MM.1S (cell line): ENCODE data around the gene ANAPC5.

Experiments used
- DNase-seq: peaks from one replicate; pipeline ENCODE4 v3.0.0-alpha.2; 2015
- H2AFZ ChIP-seq: fragments of 300-600 bp; sonication (generic); 2 replicates; pipeline ENCODE4 v1.6.0; 2016; ENCODE audit warnings: antibody characterized with exemption, low read length
- H3F3A ChIP-seq: fragments of 300-600 bp; sonication (generic); 2 replicates; pipeline ENCODE4 v1.6.1; 2016; ENCODE audit warnings: mild to moderate bottlenecking, antibody characterized with exemption, low read length, moderate library complexity, mixed read lengths; ENCODE audit not compliant: insufficient read depth
- H3K27ac ChIP-seq: fragments of 300-600 bp; sonication (generic); 2 replicates; pipeline ENCODE4 v1.5.1; 2016; ENCODE audit warnings: mild to moderate bottlenecking, low read length
- H3K27me3 ChIP-seq: fragments of 300-600 bp; sonication (generic); replicated peaks from 2 replicates; pipeline ENCODE4 v1.6.0; 2016; ENCODE audit warnings: low read length; ENCODE audit not compliant: insufficient read depth
- H3K36me3 ChIP-seq: fragments of 300-600 bp; sonication (generic); replicated peaks from 2 replicates; pipeline ENCODE4 v1.6.1; 2016; ENCODE audit warnings: mild to moderate bottlenecking, low read length, mixed read lengths; ENCODE audit not compliant: insufficient read depth
- H3K4me1 ChIP-seq: fragments of 300-600 bp; sonication (generic); 2 replicates; pipeline ENCODE4 v1.6.1; 2016; ENCODE audit warnings: low read length, mixed read lengths
- H3K4me2 ChIP-seq: fragments of 300-600 bp; sonication (generic); 2 replicates; pipeline ENCODE4 v1.6.0; 2016; ENCODE audit warnings: low read depth, low read length
- H3K4me3 ChIP-seq: fragments of 300-600 bp; sonication (generic); 2 replicates; pipeline ENCODE4 v1.5.1; 2016; ENCODE audit warnings: low read length, mixed read lengths
- H3K79me2 ChIP-seq: fragments of 300-600 bp; sonication (generic); 2 replicates; pipeline ENCODE4 v1.6.1; 2016; ENCODE audit warnings: mixed run types, low read length, mixed read lengths
- H3K9ac ChIP-seq: fragments of 300-600 bp; sonication (generic); 2 replicates; pipeline ENCODE4 v1.6.1; 2016; ENCODE audit warnings: low read length, mixed read lengths
- H3K9me2 ChIP-seq: fragments of 300-600 bp; sonication (generic); replicated peaks from 2 replicates; pipeline ENCODE4 v1.6.1; 2016; ENCODE audit warnings: mild to moderate bottlenecking, low read length, mixed read lengths; ENCODE audit not compliant: insufficient read depth
- H3K9me3 ChIP-seq: fragments of 300-600 bp; sonication (generic); replicated peaks from 2 replicates; pipeline ENCODE4 v1.6.1; 2016; ENCODE audit warnings: mild to moderate bottlenecking, low read length, mixed read lengths; ENCODE audit not compliant: insufficient read depth
- H4K20me1 ChIP-seq: fragments of 300-600 bp; sonication (generic); 2 replicates; pipeline ENCODE4 v1.6.1; 2016; ENCODE audit warnings: mild to moderate bottlenecking, low read length, moderate library complexity, mixed read lengths; ENCODE audit not compliant: insufficient read depth
- CTCF ChIP-seq: fragments of 300-600 bp; sonication (generic); IDR thresholded peaks from 2 replicates; pipeline ENCODE4 v1.5.1; 2016; ENCODE audit warnings: antibody characterized with exemption, low read length, mixed read lengths
- EZH2 ChIP-seq: fragments of 300-600 bp; sonication (generic); optimal IDR thresholded peaks from 2 replicates; pipeline ENCODE3; 2017; ENCODE audit warnings: low read depth, mild to moderate bottlenecking, antibody characterized with exemption, low read length, mixed read lengths
- EZH2phosphoT487 ChIP-seq: fragments of 300-600 bp; sonication (generic); IDR thresholded peaks from 2 replicates; pipeline ENCODE4 v1.6.1; 2018; ENCODE audit warnings: antibody characterized with exemption, low read length

ANAPC5 gene

GRCh38 chr12:121399391-121400331, 47.5 kb upstream of the ANAPC5 start, which contains the start of gene RNF34:
Gene RNF34, plus strand, starts transcription at chr12:121400118. Its CDS starts 95 bp downstream, at chr12:121400213.
- H2AFZ ChIP-seq, result peak within 1 kb of the TSS; percentile 61
- no peaks in the 10 kb centered on the region for H3K36me3 ChIP-seq
- peak; percentile 94 for DNase-seq
- H3K4me1 ChIP-seq, result no peaks in the 10 kb centered on the region
- peak within 1 kb of the TSS; percentile 83 for H3K9ac ChIP-seq
- peaks cover 38% of the 10 kb centered on the region for H3K79me2 ChIP-seq
- no peaks in the 10 kb centered on the region for H3K9me2 ChIP-seq
- H3K27ac ChIP-seq, result peak within 1 kb of the TSS; percentile 64; the same call in 1 of the 2 replicates
- no peaks in the 10 kb centered on the region for H3K27me3 ChIP-seq
- peak within 1 kb of the TSS; percentile 83 for H3K4me3 ChIP-seq
- H3F3A ChIP-seq, result 0 out of 2 replicates have a peak, but pooled peaks cover 5% of the 10 kb centered on the region
- TF ChIP-seq EZH2phosphoT487 (no peak), CTCF (no peak), EZH2 (no peak)
- no peaks in the 10 kb centered on the region for H3K9me3 ChIP-seq
- H3K4me2 ChIP-seq, result peak within 1 kb of the TSS; percentile 69
- no peaks in the 10 kb centered on the region for H4K20me1 ChIP-seq

DNA sequence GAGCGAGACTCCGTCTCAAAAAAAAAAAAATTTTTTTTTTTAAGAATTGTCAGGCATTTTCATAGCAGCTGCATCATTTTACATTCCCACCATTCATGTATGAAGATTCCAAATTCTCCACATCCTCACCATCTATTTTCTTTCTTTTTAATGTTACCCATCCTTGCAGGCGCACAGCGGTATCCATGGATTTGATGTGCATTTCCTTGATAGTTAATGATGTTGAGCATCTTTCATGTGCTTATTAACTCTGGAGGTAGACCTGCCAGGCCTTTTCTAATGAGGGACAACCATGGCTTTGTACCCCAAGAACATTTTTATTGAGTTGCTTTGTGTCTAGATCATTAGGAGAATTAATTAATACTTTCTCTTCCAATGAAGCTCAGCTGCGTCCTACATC, 46.1 kb upstream of the ANAPC5 start:
- H3K27me3 ChIP-seq, result no peaks in the 10 kb centered on the region
- no peaks in the 10 kb centered on the region for H4K20me1 ChIP-seq
- no peak overlapping the region for H3K27ac ChIP-seq
- TF ChIP-seq EZH2, result no peak
- TF ChIP-seq CTCF, result no peak
- no peak for TF ChIP-seq EZH2phosphoT487
- 0 out of 2 replicates have a peak, but pooled peaks cover 5% of the 10 kb centered on the region for H3F3A ChIP-seq
- H3K79me2 ChIP-seq, result peaks cover 31% of the 10 kb centered on the region
- no peak overlapping the region for H3K4me3 ChIP-seq
- no peaks in the 10 kb centered on the region for H3K9me2 ChIP-seq
- no peaks in the 10 kb centered on the region for H3K9me3 ChIP-seq
- no peaks in the 10 kb centered on the region for H3K36me3 ChIP-seq
- DNase-seq, result no peak
- H3K4me1 ChIP-seq, result no peaks in the 10 kb centered on the region
- no peak overlapping the region for H3K4me2 ChIP-seq
- no peak overlapping the region for H3K9ac ChIP-seq
- no peak overlapping the region for H2AFZ ChIP-seq

GRCh38 chr12:121397521-121397920, 45.3 kb upstream of the ANAPC5 start:
- H3K9me3 ChIP-seq, result no peaks in the 10 kb centered on the region
- H3K4me3 ChIP-seq, result no peak overlapping the region
- no peak overlapping the region for H3K27ac ChIP-seq
- no peaks in the 10 kb centered on the region for H3K36me3 ChIP-seq
- no peak for TF ChIP-seq EZH2phosphoT487
- TF ChIP-seq EZH2, result no peak
- no peak for TF ChIP-seq CTCF
- no peak overlapping the region for H2AFZ ChIP-seq
- H3K27me3 ChIP-seq, result no peaks in the 10 kb centered on the region
- no peak for DNase-seq
- H4K20me1 ChIP-seq, result no peaks in the 10 kb centered on the region
- no peak overlapping the region for H3K4me2 ChIP-seq
- 0 out of 2 replicates have a peak, but pooled peaks cover 5% of the 10 kb centered on the region for H3F3A ChIP-seq
- no peaks in the 10 kb centered on the region for H3K9me2 ChIP-seq
- H3K9ac ChIP-seq, result no peak overlapping the region
- peaks cover 26% of the 10 kb centered on the region for H3K79me2 ChIP-seq
- no peaks in the 10 kb centered on the region for H3K4me1 ChIP-seq
